Neuronal stem cell (in vitro differentiated cells): ENCODE results near the gene MCRIP2.

Source experiments
- DNase-seq: peaks from one replicate; pipeline ENCODE4 v3.0.0-alpha.2; 2013; ENCODE audit warnings: low spot score
- H2AFZ ChIP-seq: one replicate; pipeline ENCODE4 v1.6.1; 2013; ENCODE audit warnings: mild to moderate bottlenecking, low read length, inconsistent platforms
- H2AK5ac ChIP-seq: 2 replicates; pipeline ENCODE4 v1.6.1; 2013; ENCODE audit warnings: low read depth, mild to moderate bottlenecking, inconsistent platforms, low read length, moderate library complexity, mixed read lengths
- H2BK120ac ChIP-seq: 2 replicates; pipeline ENCODE4 v1.6.1; 2013; ENCODE audit warnings: low read depth, mild to moderate bottlenecking, inconsistent platforms, low read length, moderate library complexity, mixed read lengths
- H2BK12ac ChIP-seq: one replicate; pipeline ENCODE4 v1.6.1; 2013; ENCODE audit warnings: low read length, inconsistent platforms
- H2BK15ac ChIP-seq: 2 replicates; pipeline ENCODE4 v1.6.1; 2013; ENCODE audit warnings: mild to moderate bottlenecking, low read length, inconsistent platforms, mixed read lengths
- H2BK5ac ChIP-seq: one replicate; pipeline ENCODE4 v1.6.1; 2013; ENCODE audit warnings: inconsistent platforms, mild to moderate bottlenecking, low read length, moderate library complexity
- H3K14ac ChIP-seq: one replicate; pipeline ENCODE4 v1.6.1; 2013; ENCODE audit warnings: low read length, inconsistent platforms
- H3K18ac ChIP-seq: 2 replicates; pipeline ENCODE4 v1.6.1; 2013; ENCODE audit warnings: low read length, inconsistent platforms
- H3K23ac ChIP-seq: 2 replicates; pipeline ENCODE4 v1.6.1; 2013; ENCODE audit warnings: low read depth, mild to moderate bottlenecking, mixed read lengths, low read length, inconsistent platforms; ENCODE audit not compliant: poor library complexity
- H3K27ac ChIP-seq: replicated peaks from 3 replicates; pipeline ENCODE4 v1.5.1; 2013; ENCODE audit warnings: low read length, inconsistent platforms
- H3K27me3 ChIP-seq, 3 experiments: 2 replicates each; pipeline ENCODE4 v1.6.1; 2013; ENCODE audit warnings: low read length in 3 of 3, mild to moderate bottlenecking in 2 of 3, inconsistent platforms in 1 of 3, low read depth in 1 of 3, mixed read lengths in 1 of 3, moderate library complexity in 1 of 3; ENCODE audit not compliant: control insufficient read depth in 3 of 3, insufficient read depth in 3 of 3
- H3K36me3 ChIP-seq, 2 donors: replicated peaks in 1 of 2; 2 replicates each; pipeline ENCODE4 v1.6.1; 2013; ENCODE audit warnings: low read length in 2 of 2; ENCODE audit not compliant: control insufficient read depth in 2 of 2, insufficient read depth in 2 of 2
- H3K4ac ChIP-seq: 2 replicates; pipeline ENCODE4 v1.6.1; 2013; ENCODE audit warnings: inconsistent platforms, mild to moderate bottlenecking, low read length, moderate library complexity
- H3K4me1 ChIP-seq, 2 donors: 1 replicate in 1 of 2; 2 replicates in 1 of 2; pipeline ENCODE4 v1.6.1; 2013; ENCODE audit warnings: low read length in 2 of 2, low read depth in 1 of 2; ENCODE audit not compliant: control insufficient read depth in 2 of 2, insufficient read depth in 1 of 2
- H3K4me2 ChIP-seq: one replicate; pipeline ENCODE4 v1.6.1; 2013; ENCODE audit warnings: mild to moderate bottlenecking, low read length, inconsistent platforms; ENCODE audit not compliant: insufficient read depth, poor library complexity, severe bottlenecking
- H3K4me3 ChIP-seq, 2 donors: 2 replicates each; pipeline ENCODE4 v1.5.1; 2013; ENCODE audit warnings: low read length in 2 of 2, mild to moderate bottlenecking in 2 of 2, inconsistent platforms in 1 of 2, moderate library complexity in 1 of 2
- H3K79me1 ChIP-seq: one replicate; pipeline ENCODE4 v1.6.1; 2013; ENCODE audit warnings: low read depth, mild to moderate bottlenecking, inconsistent platforms, low read length, moderate library complexity
- H3K9ac ChIP-seq: one replicate; pipeline ENCODE4 v1.6.1; 2013; ENCODE audit warnings: mild to moderate bottlenecking, low read depth, low read length, inconsistent platforms; ENCODE audit not compliant: poor library complexity
- H3K9me3 ChIP-seq, 2 donors: replicated peaks in 1 of 2; 2 replicates each; pipeline versions ENCODE3 to v1.6.1; 2013; ENCODE audit warnings: low read length in 2 of 2, mild to moderate bottlenecking in 2 of 2, inconsistent platforms in 1 of 2, low read depth in 1 of 2, mixed read lengths in 1 of 2, moderate library complexity in 1 of 2; ENCODE audit not compliant: control insufficient read depth in 2 of 2, insufficient read depth in 1 of 2
- H4K8ac ChIP-seq: one replicate; pipeline ENCODE4 v1.6.1; 2013; ENCODE audit warnings: low read depth, mild to moderate bottlenecking, inconsistent platforms, low read length, moderate library complexity
- H4K91ac ChIP-seq: one replicate; pipeline ENCODE4 v1.6.1; 2013; ENCODE audit warnings: low read length, low read depth, mild to moderate bottlenecking, inconsistent platforms; ENCODE audit not compliant: poor library complexity
- WGBS, 2 donors: extraction: QIAGEN DNeasy Blood & Tissue Kit; methylation state at CpG; one replicate each; pipeline ENCODE4 v1.1.7; 2013; ENCODE audit warnings: missing lambda C conversion rate in 2 of 2, mixed read lengths in 1 of 2; ENCODE audit not compliant: insufficient read length in 2 of 2, insufficient replicate concordance in 1 of 2; ENCODE audit errors: extremely low coverage in 2 of 2; 5-methylcytosine and 5-hydroxymethylcytosine counted together

MCRIP2 gene

GRCh38 chr16:633336-634050 is 8.1 kb upstream of the MCRIP2 start:
- Histone ChIP-seq H2BK12ac (peak overlapping the region; percentile 58), H3K4me1 (peaks cover 37 to 42% of the 10 kb centered on the region in 2 donors), H3K4ac (no peak overlapping the region), H3K36me3 (peaks cover 12 to 28% of the 10 kb centered on the region in 2 donors), H2AK5ac (no peak overlapping the region), H2BK5ac (no peak overlapping the region), H3K14ac (no peak overlapping the region), H3K18ac (no peak overlapping the region), H4K91ac (peak overlapping the region; percentile 30), H3K9me3 (no peaks in the 10 kb centered on the region), H3K9ac (no peak overlapping the region), H3K79me1 (peaks cover 22% of the 10 kb centered on the region), H3K27ac (no peak overlapping the region), H3K27me3 (peaks cover 0 to 1% (median 0%) of the 10 kb centered on the region in 3 experiments), H3K4me2 (no peak overlapping the region), H2BK120ac (no peak overlapping the region), H3K23ac (peak overlapping the region; percentile 65), H4K8ac (no peak overlapping the region), H2BK15ac (peak overlapping the region; percentile 81), H3K4me3 (peak overlapping the region in 1 of 2 donors; percentile 13), H2AFZ (no peak overlapping the region)
- no CpG with 5 or more reads among the region's 74 CpGs for WGBS, 2 donors
- no peak for DNase-seq

- Histone ChIP-seq H3K27me3 (peaks cover 0 to 1% (median 0%) of the 10 kb centered on the region in 3 experiments), H2BK15ac (no peak overlapping the region), H3K23ac (peak overlapping the region; percentile 65), H3K18ac (no peak overlapping the region), H2AK5ac (peak overlapping the region; percentile 35), H2AFZ (no peak overlapping the region), H3K36me3 (peaks cover 12 to 25% of the 10 kb centered on the region in 2 donors), H2BK5ac (peak overlapping the region; percentile 95), H3K14ac (no peak overlapping the region), H2BK12ac (no peak overlapping the region), H3K9me3 (no peaks in the 10 kb centered on the region), H3K4me3 (peak overlapping the region; percentile 13 to 99), H3K9ac (peak overlapping the region; percentile 44), H4K8ac (no peak overlapping the region), H3K4ac (no peak overlapping the region), H2BK120ac (no peak overlapping the region), H3K4me1 (peaks cover 32 to 41% of the 10 kb centered on the region in 2 donors), H3K79me1 (peaks cover 19% of the 10 kb centered on the region), H3K4me2 (no peak overlapping the region), H3K27ac (no peak overlapping the region), H4K91ac (no peak overlapping the region)
- no peak for DNase-seq
- WGBS, 2 donors = no CpG with 5 or more reads among the region's 22 CpGs
These were observed 7.5 kb upstream of the MCRIP2 start for GRCh38 chr16:634051-634670.

- Histone ChIP-seq H2AK5ac (peak overlapping the region; percentile 92), H3K4me1 (peaks cover 25 to 36% of the 10 kb centered on the region in 2 donors), H2AFZ (no peak overlapping the region), H4K8ac (no peak overlapping the region), H3K18ac (no peak overlapping the region), H2BK12ac (no peak overlapping the region), H3K27me3 (peaks cover 0 to 1% (median 0%) of the 10 kb centered on the region in 3 experiments), H2BK15ac (no peak overlapping the region), H3K9me3 (no peaks in the 10 kb centered on the region), H3K79me1 (peaks cover 19% of the 10 kb centered on the region), H4K91ac (no peak overlapping the region), H3K23ac (peak overlapping the region; percentile 73), H3K14ac (no peak overlapping the region), H3K4me2 (no peak overlapping the region), H3K4me3 (peak overlapping the region in 1 of 2 donors; percentile 99), H3K4ac (no peak overlapping the region), H3K27ac (no peak overlapping the region), H2BK120ac (no peak overlapping the region), H3K36me3 (peaks cover 12 to 25% of the 10 kb centered on the region in 2 donors), H3K9ac (no peak overlapping the region), H2BK5ac (peak overlapping the region; percentile 95)
- no peak for DNase-seq
- WGBS, 2 donors = no CpG with 5 or more reads among the region's 7 CpGs
These were observed 6.6 kb upstream of the MCRIP2 start for GRCh38 chr16:634996-635395.

GRCh38 chr16:635573-636205 is 5.9 kb upstream of the MCRIP2 start:
- H4K8ac ChIP-seq = peak overlapping the region; percentile 96
- H2BK5ac ChIP-seq = peak overlapping the region; percentile 95
- H2BK12ac ChIP-seq = peak overlapping the region; percentile 63
- peaks cover 20 to 34% of the 10 kb centered on the region in 2 donors for H3K4me1 ChIP-seq
- H3K4me3 ChIP-seq = peak overlapping the region; percentile 99 to 100
- no peak overlapping the region for H4K91ac ChIP-seq
- peak overlapping the region; percentile 96 for H3K18ac ChIP-seq
- H3K9ac ChIP-seq = peak overlapping the region; percentile 97
- DNase-seq = no peak
- H3K79me1 ChIP-seq = peaks cover 19% of the 10 kb centered on the region
- H3K27ac ChIP-seq = peak overlapping the region; percentile 49
- no peaks in the 10 kb centered on the region for H3K9me3 ChIP-seq
- WGBS, 2 donors = no CpG with 5 or more reads among the region's 55 CpGs
- peaks cover 12 to 25% of the 10 kb centered on the region in 2 donors for H3K36me3 ChIP-seq
- H3K23ac ChIP-seq = peak overlapping the region; percentile 99
- peak overlapping the region; percentile 72 for H2AFZ ChIP-seq
- H2AK5ac ChIP-seq = peak overlapping the region; percentile 92
- peak overlapping the region; percentile 89 for H3K14ac ChIP-seq
- peaks cover 0 to 1% (median 0%) of the 10 kb centered on the region in 3 experiments for H3K27me3 ChIP-seq
- H3K4ac ChIP-seq = no peak overlapping the region
- H2BK120ac ChIP-seq = peak overlapping the region; percentile 87
- H3K4me2 ChIP-seq = peak overlapping the region; percentile 88
- H2BK15ac ChIP-seq = peak overlapping the region; percentile 92
